ENCODE results near the gene MTX2.
"Not testable (repeated sequence)": the region's sequence is repeated elsewhere in the genome, so short reads cannot be mapped to it uniquely, and the experiment has no call there.

The MTX2 gene

DNA sequence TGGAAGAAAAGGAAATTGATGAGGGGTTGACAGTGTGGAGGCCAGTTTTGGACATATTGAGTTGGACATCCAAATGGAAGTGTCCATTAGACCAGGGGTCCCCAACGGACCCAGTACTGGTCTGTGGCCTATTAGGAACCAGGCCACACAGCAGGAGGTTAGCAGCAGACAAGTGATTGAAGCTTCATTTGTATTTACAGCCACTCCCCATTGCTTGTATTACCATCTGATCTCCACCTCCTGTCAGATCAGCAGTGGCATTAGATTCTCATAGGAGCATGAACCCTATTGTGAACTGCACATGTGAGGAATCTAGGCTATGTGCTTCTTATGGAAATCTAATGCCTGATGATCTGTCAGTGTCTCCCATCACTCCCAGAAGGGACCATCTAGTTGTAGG is 99.1 kb downstream of the MTX2 start:
- TF ChIP-seq, protein P1, sequence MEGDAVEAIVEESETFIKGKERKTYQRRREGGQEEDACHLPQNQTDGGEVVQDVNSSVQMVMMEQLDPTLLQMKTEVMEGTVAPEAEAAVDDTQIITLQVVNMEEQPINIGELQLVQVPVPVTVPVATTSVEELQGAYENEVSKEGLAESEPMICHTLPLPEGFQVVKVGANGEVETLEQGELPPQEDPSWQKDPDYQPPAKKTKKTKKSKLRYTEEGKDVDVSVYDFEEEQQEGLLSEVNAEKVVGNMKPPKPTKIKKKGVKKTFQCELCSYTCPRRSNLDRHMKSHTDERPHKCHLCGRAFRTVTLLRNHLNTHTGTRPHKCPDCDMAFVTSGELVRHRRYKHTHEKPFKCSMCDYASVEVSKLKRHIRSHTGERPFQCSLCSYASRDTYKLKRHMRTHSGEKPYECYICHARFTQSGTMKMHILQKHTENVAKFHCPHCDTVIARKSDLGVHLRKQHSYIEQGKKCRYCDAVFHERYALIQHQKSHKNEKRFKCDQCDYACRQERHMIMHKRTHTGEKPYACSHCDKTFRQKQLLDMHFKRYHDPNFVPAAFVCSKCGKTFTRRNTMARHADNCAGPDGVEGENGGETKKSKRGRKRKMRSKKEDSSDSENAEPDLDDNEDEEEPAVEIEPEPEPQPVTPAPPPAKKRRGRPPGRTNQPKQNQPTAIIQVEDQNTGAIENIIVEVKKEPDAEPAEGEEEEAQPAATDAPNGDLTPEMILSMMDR (conservative IDR thresholded peaks at IDR 0.05) = no peak
- no peak overlapping the region for H3K27ac ChIP-seq

DNA sequence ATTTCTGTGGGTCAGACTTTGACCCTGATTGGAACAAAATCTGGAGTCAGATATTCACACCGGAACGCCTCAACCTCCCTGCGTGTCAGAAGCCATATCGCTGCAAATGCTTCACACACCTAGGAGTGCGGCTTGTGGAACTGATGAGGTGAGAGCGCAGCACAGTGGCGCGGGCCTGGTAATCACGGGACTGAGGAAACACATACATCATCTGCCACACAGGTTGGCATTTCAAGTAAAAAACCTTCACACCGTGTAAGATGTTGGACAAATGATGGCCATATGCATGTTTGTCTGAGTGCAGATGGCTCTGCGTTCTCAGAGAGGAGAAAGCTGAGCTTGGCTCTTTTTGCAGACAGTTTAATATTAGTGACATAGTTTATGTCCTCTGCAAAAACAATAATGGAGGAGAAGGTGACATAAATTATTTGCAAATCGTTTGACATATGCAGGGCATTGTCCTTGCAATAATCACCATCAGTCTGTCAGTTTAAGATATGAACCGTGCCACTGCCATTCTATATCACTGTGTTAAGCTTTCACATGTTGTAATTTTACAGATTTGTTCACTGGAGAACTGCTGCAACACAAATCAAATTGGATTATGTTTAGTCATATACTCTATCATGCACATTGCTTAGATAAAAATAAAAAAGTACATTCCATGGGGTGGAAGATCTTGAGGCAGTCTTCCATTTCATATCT is 101.4 kb downstream of the MTX2 start:
- TF ChIP-seq, protein P1 (conservative IDR thresholded peaks at IDR 0.05) = no peak
- no peak overlapping the region for H3K27ac ChIP-seq

DNA sequence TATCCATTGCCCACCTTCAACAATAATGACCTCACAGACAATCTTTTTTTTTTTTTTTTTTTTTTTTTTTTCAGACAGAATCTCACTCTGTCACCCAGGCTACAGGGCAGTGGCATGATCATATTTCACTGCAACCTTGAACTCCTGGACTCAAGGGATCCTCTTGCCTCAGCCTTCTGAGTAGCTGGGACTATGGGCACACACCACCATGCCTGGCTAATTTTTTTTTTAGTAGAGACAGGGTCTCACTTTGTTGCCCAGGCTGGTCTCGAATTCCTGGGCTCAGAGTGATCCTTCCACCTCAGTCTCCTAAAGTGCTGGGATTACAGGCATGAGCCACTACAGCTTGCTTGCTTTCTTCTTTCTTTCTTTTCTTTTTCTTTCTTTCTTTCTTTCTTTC is 103.9 kb downstream of the MTX2 start:
- H3K27ac ChIP-seq = not testable (repeated sequence)

DNA sequence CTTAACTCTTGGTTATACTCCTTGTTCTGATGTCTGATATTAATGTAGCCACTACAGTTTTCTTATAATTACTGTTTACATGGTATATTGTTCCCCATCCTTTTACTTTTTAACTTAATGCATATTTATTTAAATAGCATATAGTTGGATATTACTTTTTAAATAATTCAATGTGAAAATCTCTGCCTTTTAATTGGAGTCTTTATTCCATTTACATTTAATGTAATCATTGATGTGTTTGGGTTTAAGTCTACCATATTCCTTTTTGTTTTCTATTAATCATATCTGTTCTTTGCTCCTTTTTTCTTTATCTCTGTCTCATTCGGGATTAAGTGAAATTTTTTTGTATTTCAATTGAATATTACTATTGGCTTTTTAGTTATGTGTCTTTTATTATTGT is 109.1 kb downstream of the MTX2 start:
- H3K27ac ChIP-seq = no peak overlapping the region
- TF ChIP-seq, protein P1 (conservative IDR thresholded peaks at IDR 0.05) = no peak

DNA sequence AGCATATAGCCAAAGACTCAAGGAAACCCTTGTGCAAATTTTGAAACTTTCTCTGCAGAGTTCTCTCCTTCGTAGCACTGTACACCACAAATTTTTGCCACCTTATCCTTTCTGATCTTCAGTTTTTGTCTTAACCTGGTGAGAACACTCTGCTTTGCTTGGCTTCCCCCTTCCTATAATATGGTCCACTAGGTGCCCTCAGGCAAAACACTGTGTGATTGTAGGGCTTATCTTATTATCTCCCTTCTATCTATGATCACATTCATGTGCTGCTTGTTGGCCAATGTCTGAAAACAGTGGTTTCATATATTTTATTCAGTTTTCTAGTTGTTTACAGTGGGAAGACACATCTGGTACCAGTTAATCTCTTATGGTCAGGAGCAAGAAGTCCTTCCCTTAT is 111.1 kb downstream of the MTX2 start:
- TF ChIP-seq, protein P1 (conservative IDR thresholded peaks at IDR 0.05) = no peak

DNA sequence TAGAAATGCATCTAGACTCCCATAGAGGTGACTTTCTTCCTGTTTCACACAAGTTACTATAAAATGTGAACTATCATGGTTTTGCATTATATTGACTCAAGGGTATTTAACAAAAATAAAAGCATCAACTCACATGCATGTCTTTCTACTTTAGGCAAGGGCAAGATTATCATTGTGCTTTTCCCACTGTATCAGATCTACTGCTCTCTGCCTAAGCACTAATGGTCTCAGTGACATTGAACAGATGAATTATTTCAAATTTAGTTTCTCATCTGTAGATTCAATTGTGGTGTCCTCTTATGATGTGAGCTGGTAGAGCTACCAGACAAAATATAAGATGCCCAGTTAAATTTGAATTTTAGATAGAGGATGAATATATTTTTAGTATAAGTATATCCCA is 113.9 kb downstream of the MTX2 start:
- TF ChIP-seq, protein P1 (conservative IDR thresholded peaks at IDR 0.05) = no peak
- H3K27ac ChIP-seq = no peak overlapping the region

More for the DNA sequence above, 111.1 kb downstream of the MTX2 start:
- no peak overlapping the region for H3K27ac ChIP-seq

DNA sequence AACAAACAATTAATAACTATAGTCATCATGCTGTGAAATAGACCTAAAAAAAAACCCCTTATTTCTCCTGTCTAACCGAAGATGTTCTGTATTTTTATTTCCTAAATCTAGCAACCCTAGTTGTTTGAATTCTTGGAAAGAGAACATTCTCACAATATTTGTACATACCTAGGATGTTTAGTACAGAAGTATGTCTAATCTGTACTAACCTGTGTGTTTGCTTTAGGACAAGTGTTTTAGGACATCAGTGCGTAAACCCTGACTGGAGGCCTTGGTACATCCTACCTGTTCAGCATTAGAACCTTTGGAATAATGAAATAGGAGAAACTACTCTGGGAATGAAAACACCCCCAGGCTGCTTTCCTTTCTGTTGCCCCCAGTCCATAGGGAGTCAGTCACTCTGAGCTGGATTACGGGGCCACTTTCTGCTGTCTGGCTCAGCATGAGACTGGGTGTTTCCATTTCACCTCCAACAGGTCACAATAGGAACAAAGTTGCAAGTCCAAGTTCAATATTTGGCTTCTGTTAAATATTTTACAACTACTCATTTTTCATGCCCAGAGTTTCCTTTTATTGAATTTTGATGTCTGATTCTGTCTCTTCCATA is 114.7 kb downstream of the MTX2 start:
- TF ChIP-seq, protein P1 (conservative IDR thresholded peaks at IDR 0.05) = no peak
- peak overlapping the region; percentile 9; the same call in 1 of the 2 replicates for H3K27ac ChIP-seq

DNA sequence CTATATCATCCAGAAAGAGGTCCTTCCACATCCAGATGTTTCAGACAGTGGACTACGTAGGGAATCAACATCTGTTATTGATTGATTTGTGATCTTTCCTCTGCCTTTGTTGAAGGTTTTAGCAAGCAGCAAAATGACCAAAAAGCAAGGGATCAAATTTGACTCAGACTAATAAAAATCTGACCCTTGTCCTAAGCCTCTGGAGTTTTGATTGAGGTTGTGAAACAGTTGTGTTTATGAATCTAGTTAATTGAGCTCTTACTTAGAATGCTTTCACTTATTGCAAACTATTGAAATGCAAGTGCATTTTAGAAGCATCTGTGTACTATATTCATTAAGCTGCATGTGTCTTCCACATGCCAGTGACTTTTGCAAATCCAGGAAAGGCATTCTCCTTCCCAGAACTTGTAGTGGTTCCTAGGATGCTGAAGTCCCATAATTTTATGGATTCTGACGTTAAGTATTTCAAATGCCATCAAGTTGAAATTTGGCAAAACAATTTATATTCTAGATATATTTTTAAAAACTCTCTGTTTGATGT is 116.0 kb downstream of the MTX2 start:
- TF ChIP-seq, protein P1 (conservative IDR thresholded peaks at IDR 0.05) = no peak
- H3K27ac ChIP-seq = no peak overlapping the region

All from VCaP (cell line).